ENCODE results near the gene SLX9. TPM values are rescaled to one million over a fixed set of nuclear protein-coding genes. Genes with fewer than 3 reads are reported as not detected.

The SLX9 gene
- total RNA-seq, 1 experiment from 2014 or later, result 58.7 TPM

GRCh38 chr21:45019887-45020537, 80.2 kb downstream of the SLX9 start:
- no peak overlapping the region for H3K27ac Mint-ChIP-seq (ENCODE audit: low read depth, unreplicated experiment)

GRCh38 chr21:45020629-45021427, 81.0 kb downstream of the SLX9 start:
- intact Hi-C loops (cut with micrococcal nuclease), result no loop called here
- Mint-ChIP-seq H3K36me3 (ENCODE audit: insufficient read depth, unreplicated experiment) (no peaks in the 10 kb centered on the region), H3K27me3 (ENCODE audit: insufficient read depth, unreplicated experiment) (no peaks in the 10 kb centered on the region), H3K4me1 (ENCODE audit: insufficient read depth, unreplicated experiment) (peaks cover 7% of the 10 kb centered on the region), H3K27ac (ENCODE audit: low read depth, unreplicated experiment) (no peak overlapping the region), H3K4me3 (ENCODE audit: unreplicated experiment) (no peak overlapping the region), H3K9me3 (ENCODE audit: unreplicated experiment) (peaks cover 8% of the 10 kb centered on the region)
- ChIA-PET POLR2A (no interaction called here), CTCF (no interaction called here)
- no peak for TF ChIP-seq CTCF (IDR thresholded peaks at IDR 0.05; ENCODE audit: unreplicated experiment)
- no peak for DNase-seq (ENCODE audit: unreplicated experiment)
- no TSS peak for BruUV-seq (replicated peaks)

More at GRCh38 chr21:45019887-45020537, 80.2 kb downstream of the SLX9 start:
- ChIA-PET POLR2A (no interaction called here), CTCF (interaction anchor here (0.7 kb wide), 1 partner anchor 117 kb away, joined by 4 read pairs; no protein-coding TSS in a partner anchor)
- Mint-ChIP-seq H3K36me3 (ENCODE audit: insufficient read depth, unreplicated experiment) (no peaks in the 10 kb centered on the region), H3K9me3 (ENCODE audit: unreplicated experiment) (peaks cover 8% of the 10 kb centered on the region), H3K4me3 (ENCODE audit: unreplicated experiment) (no peak overlapping the region), H3K4me1 (ENCODE audit: insufficient read depth, unreplicated experiment) (peaks cover 7% of the 10 kb centered on the region), H3K27me3 (ENCODE audit: insufficient read depth, unreplicated experiment) (no peaks in the 10 kb centered on the region)
- no peak for TF ChIP-seq CTCF (IDR thresholded peaks at IDR 0.05; ENCODE audit: unreplicated experiment)
- no peak for DNase-seq (ENCODE audit: unreplicated experiment)
- BruUV-seq (replicated peaks), result no TSS peak
- intact Hi-C loops (cut with micrococcal nuclease), result no loop called here

- ChIA-PET CTCF (interaction anchor here (0.7 kb wide), 1 partner anchor 29 kb away, joined by 3 read pairs; no protein-coding TSS in a partner anchor), POLR2A (no interaction called here)
- Mint-ChIP-seq H3K4me1 (ENCODE audit: insufficient read depth, unreplicated experiment) (peaks cover 7% of the 10 kb centered on the region), H3K9me3 (ENCODE audit: unreplicated experiment) (peaks cover 8% of the 10 kb centered on the region), H3K27me3 (ENCODE audit: insufficient read depth, unreplicated experiment) (no peaks in the 10 kb centered on the region), H3K4me3 (ENCODE audit: unreplicated experiment) (no peak overlapping the region), H3K36me3 (ENCODE audit: insufficient read depth, unreplicated experiment) (no peaks in the 10 kb centered on the region), H3K27ac (ENCODE audit: low read depth, unreplicated experiment) (no peak overlapping the region)
- no TSS peak for BruUV-seq (replicated peaks)
- DNase-seq (ENCODE audit: unreplicated experiment), result no peak
- intact Hi-C loops (cut with micrococcal nuclease), result no loop called here
- TF ChIP-seq CTCF (IDR thresholded peaks at IDR 0.05; ENCODE audit: unreplicated experiment), result no peak
Observed at GRCh38 chr21:45021428-45022347, 81.9 kb downstream of the SLX9 start.

GRCh38 chr21:45022348-45022675, 82.5 kb downstream of the SLX9 start:
- CTCF ChIA-PET, result interaction anchor here (0.7 kb wide), 1 partner anchor 28 kb away, joined by 3 read pairs; no protein-coding TSS in a partner anchor
- no peak overlapping the region for H3K4me3 Mint-ChIP-seq (ENCODE audit: unreplicated experiment)
- no peak for DNase-seq (ENCODE audit: unreplicated experiment)
- intact Hi-C loops (cut with micrococcal nuclease), result no loop called here
- H3K4me1 Mint-ChIP-seq (ENCODE audit: insufficient read depth, unreplicated experiment), result peaks cover 6% of the 10 kb centered on the region
- H3K9me3 Mint-ChIP-seq (ENCODE audit: unreplicated experiment), result peaks cover 8% of the 10 kb centered on the region
- TF ChIP-seq CTCF (IDR thresholded peaks at IDR 0.05; ENCODE audit: unreplicated experiment), result no peak
- no peaks in the 10 kb centered on the region for H3K27me3 Mint-ChIP-seq (ENCODE audit: insufficient read depth, unreplicated experiment)
- BruUV-seq (replicated peaks), result no TSS peak
- POLR2A ChIA-PET, result no interaction called here
- H3K27ac Mint-ChIP-seq (ENCODE audit: low read depth, unreplicated experiment), result no peak overlapping the region
- no peaks in the 10 kb centered on the region for H3K36me3 Mint-ChIP-seq (ENCODE audit: insufficient read depth, unreplicated experiment)

All from MCF 10A (cell line).